Measurements from ENCODE around the gene MAP2K1.

DNA sequence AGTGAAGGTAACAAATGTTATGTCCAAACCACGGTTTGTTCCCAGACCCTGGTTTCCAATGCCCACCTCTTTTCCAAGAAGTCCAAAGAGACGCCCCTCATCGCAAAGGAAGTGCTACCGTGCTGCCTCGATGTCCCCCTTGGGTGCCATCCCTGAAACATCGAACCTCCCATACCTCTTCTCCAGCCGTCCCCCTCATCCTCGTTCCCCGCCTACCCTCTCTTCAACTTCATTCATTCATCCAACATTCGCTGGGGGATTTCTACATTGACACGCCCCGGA is 30.7 kb upstream of the MAP2K1 start:
- TF ChIP-seq, protein P1, sequence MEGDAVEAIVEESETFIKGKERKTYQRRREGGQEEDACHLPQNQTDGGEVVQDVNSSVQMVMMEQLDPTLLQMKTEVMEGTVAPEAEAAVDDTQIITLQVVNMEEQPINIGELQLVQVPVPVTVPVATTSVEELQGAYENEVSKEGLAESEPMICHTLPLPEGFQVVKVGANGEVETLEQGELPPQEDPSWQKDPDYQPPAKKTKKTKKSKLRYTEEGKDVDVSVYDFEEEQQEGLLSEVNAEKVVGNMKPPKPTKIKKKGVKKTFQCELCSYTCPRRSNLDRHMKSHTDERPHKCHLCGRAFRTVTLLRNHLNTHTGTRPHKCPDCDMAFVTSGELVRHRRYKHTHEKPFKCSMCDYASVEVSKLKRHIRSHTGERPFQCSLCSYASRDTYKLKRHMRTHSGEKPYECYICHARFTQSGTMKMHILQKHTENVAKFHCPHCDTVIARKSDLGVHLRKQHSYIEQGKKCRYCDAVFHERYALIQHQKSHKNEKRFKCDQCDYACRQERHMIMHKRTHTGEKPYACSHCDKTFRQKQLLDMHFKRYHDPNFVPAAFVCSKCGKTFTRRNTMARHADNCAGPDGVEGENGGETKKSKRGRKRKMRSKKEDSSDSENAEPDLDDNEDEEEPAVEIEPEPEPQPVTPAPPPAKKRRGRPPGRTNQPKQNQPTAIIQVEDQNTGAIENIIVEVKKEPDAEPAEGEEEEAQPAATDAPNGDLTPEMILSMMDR (IDR thresholded peaks at IDR 0.05): no peak
- no peak for TF ChIP-seq POLR2A (IDR thresholded peaks at IDR 0.05)
